ENCODE measurements around the gene ZNF24.
A peak's percentile ranks its signal among the peaks of the same experiment; 100 is the strongest.

ZNF24 gene

GRCh38 chr18:35343936-35344735 lies at the start of gene ZNF24:
ZNF24 (minus strand) TSS chr18:35344420; CDS start chr18:35340650, 3,770 bp downstream.
- peak; percentile 96 for DNase-seq (ENCODE audit: low read depth)

GRCh38 chr18:35393716-35394115 lies 49.5 kb upstream of the ZNF24 start:
- no peak for DNase-seq (ENCODE audit: low read depth)

GRCh38 chr18:35392375-35392774 lies 48.2 kb upstream of the ZNF24 start:
- DNase-seq (ENCODE audit: low read depth): no peak

- DNase-seq (ENCODE audit: low read depth): no peak
These were observed 46.9 kb upstream of the ZNF24 start for GRCh38 chr18:35390951-35391700.

GRCh38 chr18:35389095-35389618 lies 44.9 kb upstream of the ZNF24 start:
- peak; percentile 28 for DNase-seq (ENCODE audit: low read depth)

GRCh38 chr18:35387152-35387571 lies 42.9 kb upstream of the ZNF24 start:
- peak; percentile 43 for DNase-seq (ENCODE audit: low read depth)

GRCh38 chr18:35386600-35387100 lies 42.4 kb upstream of the ZNF24 start:
- DNase-seq (ENCODE audit: low read depth): peak; percentile 72

- no peak for DNase-seq (ENCODE audit: low read depth)
These were observed 38.9 kb upstream of the ZNF24 start for GRCh38 chr18:35383136-35383535.

- DNase-seq (ENCODE audit: low read depth): no peak
These were observed 35.2 kb upstream of the ZNF24 start for GRCh38 chr18:35379421-35379820.

- DNase-seq (ENCODE audit: low read depth): no peak
These were observed 34.3 kb upstream of the ZNF24 start for GRCh38 chr18:35378574-35378896.

GRCh38 chr18:35377875-35378573 lies 33.8 kb upstream of the ZNF24 start:
- peak; percentile 18 for DNase-seq (ENCODE audit: low read depth)

- DNase-seq (ENCODE audit: low read depth): peak; percentile 69
These were observed 32.8 kb upstream of the ZNF24 start, which contains the start of gene ZNF396 for GRCh38 chr18:35376742-35377695. ZNF396 (minus strand) TSS chr18:35377337; CDS start chr18:35374292, 3,045 bp downstream.

- DNase-seq (ENCODE audit: low read depth): no peak
These were observed 32.1 kb upstream of the ZNF24 start for GRCh38 chr18:35376393-35376741.

- DNase-seq (ENCODE audit: low read depth): no peak
These were observed 30.5 kb upstream of the ZNF24 start for GRCh38 chr18:35374708-35375107.

GRCh38 chr18:35371412-35372195 lies 27.4 kb upstream of the ZNF24 start:
- peak; percentile 47 for DNase-seq (ENCODE audit: low read depth)

- no peak for DNase-seq (ENCODE audit: low read depth)
These were observed 24.9 kb upstream of the ZNF24 start for GRCh38 chr18:35369126-35369525.

GRCh38 chr18:35368595-35368994 lies 24.4 kb upstream of the ZNF24 start:
- DNase-seq (ENCODE audit: low read depth): no peak

- DNase-seq (ENCODE audit: low read depth): no peak
These were observed 18.3 kb upstream of the ZNF24 start for GRCh38 chr18:35362531-35362930.

- no peak for DNase-seq (ENCODE audit: low read depth)
These were observed 17.5 kb upstream of the ZNF24 start for GRCh38 chr18:35361570-35362321.

All from ELR (cell line).